Liver (tissue), 3 donors: ENCODE data around the gene COL10A1.

Experiments
- CTCF ChIP-seq: fragments of 150-350 bp; IDR thresholded peaks from 2 replicates; pipeline ENCODE4 v1.5.1; 2017; ENCODE audit warnings: improper control_type of control experiment, low read depth, low read length; ENCODE audit not compliant: missing input control
- EGR1 ChIP-seq, 2 donors: IDR thresholded peaks; 2 replicates each; pipeline ENCODE4 v1.6.1; 2016 to 2018; ENCODE audit warnings: antibody characterized with exemption in 2 of 2, low read depth in 2 of 2
- GABPA ChIP-seq, 2 donors: IDR thresholded peaks in 1 of 2; conservative IDR thresholded peaks in 1 of 2; 2 replicates each; pipeline ENCODE4 v1.6.1; 2016; ENCODE audit warnings: antibody characterized with exemption in 2 of 2, mild to moderate bottlenecking in 1 of 2, moderate library complexity in 1 of 2
- HNF4A ChIP-seq, 2 donors: conservative IDR thresholded peaks; 2 replicates each; pipeline ENCODE4 v1.6.1; 2016; ENCODE audit warnings: antibody characterized with exemption in 2 of 2, mild to moderate bottlenecking in 2 of 2
- HNF4G ChIP-seq: IDR thresholded peaks from 2 replicates; pipeline ENCODE4 v1.6.1; 2016; ENCODE audit warnings: antibody characterized with exemption
- JUND ChIP-seq, 2 donors: IDR thresholded peaks; 2 replicates each; pipeline ENCODE4 v1.6.1; 2016; ENCODE audit warnings: antibody characterized with exemption in 2 of 2
- MAX ChIP-seq: IDR thresholded peaks from 2 replicates; pipeline ENCODE4 v1.6.1; 2016; ENCODE audit warnings: antibody characterized with exemption
- RAD21 ChIP-seq, 2 donors: IDR thresholded peaks; 2 replicates each; pipeline ENCODE4 v1.6.1; 2016; ENCODE audit warnings: antibody characterized with exemption in 2 of 2, mild to moderate bottlenecking in 2 of 2
- TAF1 ChIP-seq: conservative IDR thresholded peaks from 2 replicates; pipeline ENCODE4 v1.6.1; 2016; ENCODE audit warnings: antibody characterized with exemption, mild to moderate bottlenecking
- YY1 ChIP-seq: IDR thresholded peaks from 2 replicates; pipeline ENCODE4 v1.6.1; 2016; ENCODE audit warnings: antibody characterized with exemption, mild to moderate bottlenecking
- TF ChIP-seq, protein P1 (sequence below): IDR thresholded peaks from 2 replicates; pipeline ENCODE4 v1.6.1; 2016; ENCODE audit warnings: antibody characterized with exemption
- TF ChIP-seq, protein P2 (sequence below): IDR thresholded peaks from 2 replicates; pipeline ENCODE4 v1.6.1; 2016; ENCODE audit warnings: antibody characterized with exemption, mild to moderate bottlenecking
- donor health status: healthy.
- donor health status: healthy.

DNA sequence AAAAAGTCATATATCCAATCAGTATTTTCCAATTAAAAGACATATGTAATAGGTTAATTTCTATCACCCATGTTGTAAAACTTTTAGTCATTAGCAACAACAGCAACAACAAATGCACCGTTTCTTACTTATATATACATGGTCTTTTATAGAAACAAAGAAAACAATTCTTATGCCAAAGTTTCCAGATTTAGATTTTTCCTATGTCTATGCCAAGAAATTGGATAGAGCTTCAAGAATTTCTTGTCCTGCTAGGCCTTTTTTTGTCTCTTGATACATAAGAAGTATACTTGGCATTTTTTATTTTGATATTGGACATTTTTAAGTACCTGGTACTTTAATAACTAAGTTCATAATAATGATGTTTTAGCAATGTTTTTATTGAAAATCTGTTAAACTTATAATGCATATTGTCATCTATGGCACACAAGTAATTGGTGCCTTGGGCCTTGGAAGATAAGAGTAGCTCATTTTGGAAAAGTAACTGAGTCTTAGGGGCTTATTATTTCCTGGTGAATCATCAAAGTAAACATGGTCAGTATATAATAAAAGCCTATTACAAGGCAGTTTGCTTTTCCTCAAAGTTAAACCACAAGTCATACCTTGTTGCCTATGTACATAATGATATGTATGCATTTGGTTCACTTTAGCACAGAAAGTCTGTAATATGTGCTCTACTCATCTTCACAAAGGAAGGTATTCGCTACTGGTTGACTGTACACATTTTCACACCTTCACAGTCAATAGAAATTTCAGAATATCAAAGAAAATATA, 55.1 kb downstream of the COL10A1 start:
- TF ChIP-seq CTCF, result no peak
- TF ChIP-seq EGR1 (IDR thresholded peaks at IDR 0.05; ENCODE audit: low read depth in 2 of 2), result no peak
- no peak for TF ChIP-seq MAX
- TF ChIP-seq, protein P1, sequence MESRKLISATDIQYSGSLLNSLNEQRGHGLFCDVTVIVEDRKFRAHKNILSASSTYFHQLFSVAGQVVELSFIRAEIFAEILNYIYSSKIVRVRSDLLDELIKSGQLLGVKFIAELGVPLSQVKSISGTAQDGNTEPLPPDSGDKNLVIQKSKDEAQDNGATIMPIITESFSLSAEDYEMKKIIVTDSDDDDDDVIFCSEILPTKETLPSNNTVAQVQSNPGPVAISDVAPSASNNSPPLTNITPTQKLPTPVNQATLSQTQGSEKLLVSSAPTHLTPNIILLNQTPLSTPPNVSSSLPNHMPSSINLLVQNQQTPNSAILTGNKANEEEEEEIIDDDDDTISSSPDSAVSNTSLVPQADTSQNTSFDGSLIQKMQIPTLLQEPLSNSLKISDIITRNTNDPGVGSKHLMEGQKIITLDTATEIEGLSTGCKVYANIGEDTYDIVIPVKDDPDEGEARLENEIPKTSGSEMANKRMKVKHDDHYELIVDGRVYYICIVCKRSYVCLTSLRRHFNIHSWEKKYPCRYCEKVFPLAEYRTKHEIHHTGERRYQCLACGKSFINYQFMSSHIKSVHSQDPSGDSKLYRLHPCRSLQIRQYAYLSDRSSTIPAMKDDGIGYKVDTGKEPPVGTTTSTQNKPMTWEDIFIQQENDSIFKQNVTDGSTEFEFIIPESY, result no peak
- TF ChIP-seq RAD21 (IDR thresholded peaks at IDR 0.05), result no peak
- no peak for TF ChIP-seq GABPA (IDR thresholded peaks at IDR 0.05 in 1 of 2, conservative IDR thresholded peaks at IDR 0.05 in 1 of 2)
- no peak for TF ChIP-seq JUND (IDR thresholded peaks at IDR 0.05)
- TF ChIP-seq TAF1, result no peak
- TF ChIP-seq, protein P2, sequence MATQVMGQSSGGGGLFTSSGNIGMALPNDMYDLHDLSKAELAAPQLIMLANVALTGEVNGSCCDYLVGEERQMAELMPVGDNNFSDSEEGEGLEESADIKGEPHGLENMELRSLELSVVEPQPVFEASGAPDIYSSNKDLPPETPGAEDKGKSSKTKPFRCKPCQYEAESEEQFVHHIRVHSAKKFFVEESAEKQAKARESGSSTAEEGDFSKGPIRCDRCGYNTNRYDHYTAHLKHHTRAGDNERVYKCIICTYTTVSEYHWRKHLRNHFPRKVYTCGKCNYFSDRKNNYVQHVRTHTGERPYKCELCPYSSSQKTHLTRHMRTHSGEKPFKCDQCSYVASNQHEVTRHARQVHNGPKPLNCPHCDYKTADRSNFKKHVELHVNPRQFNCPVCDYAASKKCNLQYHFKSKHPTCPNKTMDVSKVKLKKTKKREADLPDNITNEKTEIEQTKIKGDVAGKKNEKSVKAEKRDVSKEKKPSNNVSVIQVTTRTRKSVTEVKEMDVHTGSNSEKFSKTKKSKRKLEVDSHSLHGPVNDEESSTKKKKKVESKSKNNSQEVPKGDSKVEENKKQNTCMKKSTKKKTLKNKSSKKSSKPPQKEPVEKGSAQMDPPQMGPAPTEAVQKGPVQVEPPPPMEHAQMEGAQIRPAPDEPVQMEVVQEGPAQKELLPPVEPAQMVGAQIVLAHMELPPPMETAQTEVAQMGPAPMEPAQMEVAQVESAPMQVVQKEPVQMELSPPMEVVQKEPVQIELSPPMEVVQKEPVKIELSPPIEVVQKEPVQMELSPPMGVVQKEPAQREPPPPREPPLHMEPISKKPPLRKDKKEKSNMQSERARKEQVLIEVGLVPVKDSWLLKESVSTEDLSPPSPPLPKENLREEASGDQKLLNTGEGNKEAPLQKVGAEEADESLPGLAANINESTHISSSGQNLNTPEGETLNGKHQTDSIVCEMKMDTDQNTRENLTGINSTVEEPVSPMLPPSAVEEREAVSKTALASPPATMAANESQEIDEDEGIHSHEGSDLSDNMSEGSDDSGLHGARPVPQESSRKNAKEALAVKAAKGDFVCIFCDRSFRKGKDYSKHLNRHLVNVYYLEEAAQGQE, result no peak
- no peak for TF ChIP-seq YY1
- no peak for TF ChIP-seq HNF4G
- TF ChIP-seq HNF4A (conservative IDR thresholded peaks at IDR 0.05), result no peak
